Inflammatory macrophage treated with lipopolysaccharide for 1 hour (primary cell): ENCODE data around the gene PRRT1B.
"Not testable (repeated sequence)": the region's sequence is repeated elsewhere in the genome, so short reads cannot be mapped to it uniquely, and the experiment has no call there.

ENCODE experiments used
- DNase-seq, 2 donors: peaks; one replicate each; pipeline ENCODE4 v3.0.0-alpha.2; 2020 to 2022

Gene PRRT1B

DNA sequence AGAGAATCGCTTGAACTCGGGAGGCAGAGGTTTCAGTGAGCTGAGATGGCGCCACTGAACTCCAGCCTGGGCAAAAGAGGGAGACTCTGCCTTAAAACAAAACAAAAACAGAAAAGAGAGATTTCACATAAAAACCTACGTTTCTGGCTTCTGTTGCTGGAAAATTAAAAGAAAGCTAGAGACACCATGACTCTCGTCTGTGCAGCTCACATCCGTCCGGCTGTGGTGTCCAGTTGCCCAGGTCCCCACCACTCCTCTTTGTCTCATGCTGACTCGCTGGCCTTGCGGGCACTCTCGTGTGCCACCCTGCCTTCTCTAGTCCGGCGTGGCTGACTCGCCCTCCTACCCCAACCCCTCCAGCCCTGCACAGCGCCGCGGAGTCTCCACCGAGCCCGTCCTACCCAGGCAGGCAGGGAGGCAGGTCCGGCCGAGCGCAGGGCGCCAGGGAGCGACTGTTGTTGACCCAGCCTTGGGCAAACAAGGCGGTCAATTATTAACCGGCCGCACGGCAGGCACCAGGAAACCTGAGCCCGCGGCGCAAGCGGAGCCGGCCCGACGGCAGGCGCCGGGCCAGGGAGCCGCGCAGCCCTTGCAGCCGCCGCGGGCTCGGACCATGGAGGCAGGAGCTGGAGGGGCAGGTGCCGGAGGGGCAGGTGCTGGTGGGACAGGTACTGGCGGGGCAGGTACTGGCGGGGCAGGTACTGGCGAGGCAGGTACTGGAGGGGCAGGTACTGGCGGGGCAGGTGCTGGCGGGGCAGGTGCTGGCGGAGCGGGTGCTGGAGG lies at the start of gene PRRT1B:
Gene PRRT1B, plus strand, starts transcription at position 521 of the 783 bp plus-strand sequence. Its CDS starts 93 bp downstream, at position 614.
- DNase-seq: no peak

GRCh38 chr9:131495785-131496184 lies 49.5 kb upstream of the PRRT1B start:
- DNase-seq: no peak

DNA sequence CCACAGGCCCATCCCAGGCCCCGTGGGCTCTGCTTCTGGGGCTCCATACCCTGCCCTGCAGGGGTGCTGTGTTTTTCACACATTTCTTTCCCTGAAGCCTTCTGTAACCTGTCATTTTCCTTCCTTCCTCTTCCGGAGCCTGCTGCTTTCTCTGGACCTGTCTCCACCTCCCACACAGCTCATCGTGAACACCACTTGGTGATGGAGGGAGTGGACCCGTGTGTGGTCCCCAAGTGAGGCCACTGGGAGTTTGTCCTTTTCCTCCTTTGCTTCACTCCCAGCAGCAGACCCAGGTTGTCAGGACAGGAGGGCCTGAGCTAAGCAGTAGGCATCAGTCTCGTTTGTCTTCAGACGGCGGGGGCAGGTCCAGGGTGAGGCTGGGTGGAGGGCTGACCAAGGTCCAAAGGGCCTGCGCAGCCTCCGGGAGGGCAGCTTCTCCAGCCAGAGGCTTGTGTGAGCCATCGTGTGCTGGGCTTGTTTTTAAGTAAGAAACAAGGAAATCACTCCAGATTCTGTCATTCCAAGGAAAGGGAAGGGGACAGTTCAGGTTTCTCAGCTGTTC lies 48.4 kb upstream of the PRRT1B start:
- no peak for DNase-seq

GRCh38 chr9:131499254-131499767 lies 46.0 kb upstream of the PRRT1B start:
- no peak for DNase-seq

DNA sequence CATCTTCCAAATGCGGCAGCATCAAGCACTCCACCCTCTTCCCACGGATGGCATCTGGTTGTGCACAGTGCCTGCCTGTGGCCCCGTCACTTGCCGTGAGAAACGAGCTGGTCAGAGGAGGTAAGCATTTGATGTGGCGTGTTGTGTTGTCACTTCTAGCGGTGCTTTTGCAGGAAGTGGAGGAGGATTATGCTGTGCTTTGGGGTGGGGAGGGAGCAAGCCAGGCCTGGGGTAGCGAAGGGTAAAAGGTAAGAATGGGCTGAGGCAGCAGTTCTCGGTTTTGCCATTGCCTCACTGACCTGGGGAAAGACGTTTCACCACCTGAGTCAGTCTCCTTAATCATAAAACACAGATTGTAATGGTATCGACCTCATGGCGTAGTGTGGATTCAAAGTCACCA lies 44.9 kb upstream of the PRRT1B start:
- no peak for DNase-seq

- no peak for DNase-seq
These were observed 44.3 kb upstream of the PRRT1B start for GRCh38 chr9:131500939-131501541.

- peak; percentile 78 to 83 for DNase-seq
These were observed 42.3 kb upstream of the PRRT1B start, which contains the start of gene POMT1 for GRCh38 chr9:131502781-131503625. POMT1 (plus strand) TSS chr9:131502918; CDS start chr9:131504219, 1,301 bp downstream.

GRCh38 chr9:131503626-131504465 lies 41.5 kb upstream of the PRRT1B start:
- peak; percentile 33 to 41 for DNase-seq

- no peak for DNase-seq
These were observed 40.3 kb upstream of the PRRT1B start for GRCh38 chr9:131505012-131505411.

- no peak for DNase-seq
These were observed 33.9 kb upstream of the PRRT1B start for GRCh38 chr9:131511416-131511815.

- DNase-seq: no peak
These were observed 33.4 kb upstream of the PRRT1B start for GRCh38 chr9:131511880-131512279.

GRCh38 chr9:131513177-131513576 lies 32.1 kb upstream of the PRRT1B start:
- DNase-seq: no peak

- DNase-seq: not testable (repeated sequence)
These were observed 29.7 kb upstream of the PRRT1B start for GRCh38 chr9:131515559-131516031.

GRCh38 chr9:131516100-131516499 lies 29.2 kb upstream of the PRRT1B start:
- peak; percentile 12 to 26 for DNase-seq

- no peak for DNase-seq
These were observed 28.4 kb upstream of the PRRT1B start for GRCh38 chr9:131516930-131517329.

GRCh38 chr9:131517761-131518190 lies 27.5 kb upstream of the PRRT1B start:
- no peak for DNase-seq

DNA sequence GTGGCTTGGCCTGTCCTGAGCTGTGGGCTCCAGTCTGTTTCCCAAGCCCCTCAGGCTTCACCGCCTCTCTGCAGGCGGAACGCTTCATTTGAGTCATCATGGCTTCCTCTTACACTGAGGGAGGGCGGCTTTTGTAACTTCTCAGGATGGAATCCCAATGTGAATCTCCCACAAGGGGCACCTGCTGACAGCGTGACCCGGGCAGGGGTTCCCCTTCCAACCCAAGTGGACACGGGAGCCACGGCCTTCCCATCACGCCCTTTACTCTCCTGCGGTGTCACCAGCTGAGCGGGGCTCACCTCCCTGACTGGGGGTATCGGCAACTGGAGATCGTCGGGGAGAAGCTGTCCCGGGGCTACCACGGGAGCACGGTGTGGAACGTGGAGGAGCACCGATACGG lies 26.8 kb upstream of the PRRT1B start:
- DNase-seq: no peak

DNA sequence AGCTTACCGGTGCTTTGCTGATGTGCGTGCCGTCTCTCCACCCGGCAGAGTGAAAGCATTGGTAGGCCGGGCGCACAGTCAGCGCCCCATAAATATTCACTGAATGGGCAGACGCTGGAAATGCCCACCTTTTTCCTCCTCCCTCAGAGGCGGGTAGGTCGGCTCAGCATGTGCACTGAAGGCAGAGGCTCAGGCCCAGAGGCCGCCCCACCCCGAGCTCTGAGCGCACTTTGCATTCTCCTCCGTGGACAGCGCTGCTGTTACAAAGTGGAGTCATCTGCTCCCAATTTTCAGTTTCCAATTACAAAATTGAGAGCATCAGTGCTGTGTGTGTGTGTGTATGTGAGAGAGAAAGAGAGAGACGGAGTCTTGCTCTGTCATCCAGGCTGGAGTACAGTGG lies 24.8 kb upstream of the PRRT1B start:
- DNase-seq: no peak

GRCh38 chr9:131521203-131521602 lies 24.1 kb upstream of the PRRT1B start:
- no peak for DNase-seq

DNA sequence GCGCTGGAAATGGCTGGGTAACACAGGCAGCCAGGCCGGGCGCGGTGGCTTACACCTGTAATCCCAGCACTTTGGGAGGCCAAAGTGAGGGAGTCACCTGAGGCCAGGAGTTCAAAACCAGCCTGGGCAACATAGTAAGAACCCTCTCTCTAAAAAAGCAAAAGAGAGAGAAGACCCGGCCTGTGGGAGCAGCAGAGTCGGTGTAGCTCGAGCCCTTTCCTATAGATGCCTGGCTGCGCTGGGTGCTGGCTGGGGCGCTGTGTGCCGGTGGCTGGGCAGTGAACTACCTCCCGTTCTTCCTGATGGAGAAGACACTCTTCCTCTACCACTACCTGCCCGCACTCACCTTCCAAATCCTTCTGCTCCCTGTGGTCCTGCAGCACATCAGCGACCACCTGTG lies 23.5 kb upstream of the PRRT1B start:
- DNase-seq: no peak

- DNase-seq: no peak
These were observed 22.9 kb upstream of the PRRT1B start for GRCh38 chr9:131522257-131523085.
